ENCODE results near the gene NME7.

GRCh38 chr1:169326956-169327268 lies 40.7 kb downstream of the NME7 start:
- TF ChIP-seq SIN3A (IDR thresholded peaks at IDR 0.05; ENCODE audit: borderline replicate concordance, low read depth, low read length) (no peak), POLR2AphosphoS5 (IDR thresholded peaks at IDR 0.05; ENCODE audit: low read depth, low read length) (no peak), RXRA (IDR thresholded peaks at IDR 0.05; ENCODE audit: borderline replicate concordance, low read depth) (no peak), EZH2phosphoT487 (IDR thresholded peaks at IDR 0.05; ENCODE audit: borderline replicate concordance, low read depth) (no peak), CTCF (IDR thresholded peaks at IDR 0.05) (no peak), RAD21 (IDR thresholded peaks at IDR 0.05; ENCODE audit: low read length) (no peak), TCF12 (IDR thresholded peaks at IDR 0.05) (0 out of 2 replicates have a peak, but pooled peaks have one; percentile 17), CHD2 (IDR thresholded peaks at IDR 0.05; ENCODE audit: low read length, partially characterized antibody) (no peak), ZBTB33 (IDR thresholded peaks at IDR 0.05; ENCODE audit: borderline replicate concordance, low read depth) (no peak), NFIC (IDR thresholded peaks at IDR 0.05; ENCODE audit: borderline replicate concordance) (peak; percentile 35; the same call in 1 of the 2 replicates), FOSL2 (IDR thresholded peaks at IDR 0.05; ENCODE audit: borderline replicate concordance, low read depth) (peak; percentile 55; the same call in 1 of the 2 replicates), EP300 (IDR thresholded peaks at IDR 0.05; ENCODE audit: borderline replicate concordance in 1 of 2, low read depth in 1 of 2, low read length in 1 of 2) (no peak), GABPA (IDR thresholded peaks at IDR 0.05; ENCODE audit: low read depth) (no peak)
- TF ChIP-seq, protein P1, sequence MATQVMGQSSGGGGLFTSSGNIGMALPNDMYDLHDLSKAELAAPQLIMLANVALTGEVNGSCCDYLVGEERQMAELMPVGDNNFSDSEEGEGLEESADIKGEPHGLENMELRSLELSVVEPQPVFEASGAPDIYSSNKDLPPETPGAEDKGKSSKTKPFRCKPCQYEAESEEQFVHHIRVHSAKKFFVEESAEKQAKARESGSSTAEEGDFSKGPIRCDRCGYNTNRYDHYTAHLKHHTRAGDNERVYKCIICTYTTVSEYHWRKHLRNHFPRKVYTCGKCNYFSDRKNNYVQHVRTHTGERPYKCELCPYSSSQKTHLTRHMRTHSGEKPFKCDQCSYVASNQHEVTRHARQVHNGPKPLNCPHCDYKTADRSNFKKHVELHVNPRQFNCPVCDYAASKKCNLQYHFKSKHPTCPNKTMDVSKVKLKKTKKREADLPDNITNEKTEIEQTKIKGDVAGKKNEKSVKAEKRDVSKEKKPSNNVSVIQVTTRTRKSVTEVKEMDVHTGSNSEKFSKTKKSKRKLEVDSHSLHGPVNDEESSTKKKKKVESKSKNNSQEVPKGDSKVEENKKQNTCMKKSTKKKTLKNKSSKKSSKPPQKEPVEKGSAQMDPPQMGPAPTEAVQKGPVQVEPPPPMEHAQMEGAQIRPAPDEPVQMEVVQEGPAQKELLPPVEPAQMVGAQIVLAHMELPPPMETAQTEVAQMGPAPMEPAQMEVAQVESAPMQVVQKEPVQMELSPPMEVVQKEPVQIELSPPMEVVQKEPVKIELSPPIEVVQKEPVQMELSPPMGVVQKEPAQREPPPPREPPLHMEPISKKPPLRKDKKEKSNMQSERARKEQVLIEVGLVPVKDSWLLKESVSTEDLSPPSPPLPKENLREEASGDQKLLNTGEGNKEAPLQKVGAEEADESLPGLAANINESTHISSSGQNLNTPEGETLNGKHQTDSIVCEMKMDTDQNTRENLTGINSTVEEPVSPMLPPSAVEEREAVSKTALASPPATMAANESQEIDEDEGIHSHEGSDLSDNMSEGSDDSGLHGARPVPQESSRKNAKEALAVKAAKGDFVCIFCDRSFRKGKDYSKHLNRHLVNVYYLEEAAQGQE (IDR thresholded peaks at IDR 0.05; ENCODE audit: low read depth, low read length), result no peak

Data from SK-N-SH (cell line).